Activated CD8-positive, alpha-beta T cell treated with anti-CD3 and anti-CD28 coated beads for 36 hours (primary cell): ENCODE data around the gene DSPP. TPM values are rescaled to one million over a fixed set of nuclear protein-coding genes. Genes with fewer than 3 reads are reported as not detected.

Experiments
- ATAC-seq: fragments of 200-7000 bp; cut with Tn5 transposase; one replicate; pipeline ENCODE4 v1.10.0; 2021; ENCODE audit warnings: mild to moderate bottlenecking, moderate library complexity
- CTCF ChIA-PET: fragments of 350-600 bp; sonication (Branson Sonifier 250); formaldehyde crosslinking; loops from one replicate; lab custom pipeline; 2021; ENCODE audit warnings: antibody characterized with exemption; lab: Charles Lee
- POLR2A ChIA-PET: fragments of 350-600 bp; sonication (Branson Sonifier 250); formaldehyde crosslinking; loops from one replicate; lab custom pipeline; 2021; ENCODE audit warnings: antibody characterized with exemption; lab: Charles Lee
- DNase-seq: peaks from one replicate; pipeline ENCODE4 v3.0.0-alpha.2; 2020
- H3K27ac Mint-ChIP-seq: one replicate; pipeline ENCODE4 v1.8.0; 2021; ENCODE audit warnings: mild to moderate bottlenecking, mixed read lengths
- H3K27me3 Mint-ChIP-seq: one replicate; pipeline ENCODE4 v1.8.0; 2021; ENCODE audit warnings: mixed read lengths
- H3K36me3 Mint-ChIP-seq: one replicate; pipeline ENCODE4 v1.8.0; 2021; ENCODE audit warnings: low read depth, mixed read lengths
- H3K4me1 Mint-ChIP-seq: one replicate; pipeline ENCODE4 v1.8.0; 2021; ENCODE audit warnings: low read depth, mixed read lengths
- H3K4me3 Mint-ChIP-seq: one replicate; pipeline ENCODE4 v1.8.0; 2021; ENCODE audit warnings: mild to moderate bottlenecking, moderate library complexity, mixed read lengths
- H3K9me3 Mint-ChIP-seq: one replicate; pipeline ENCODE4 v1.8.0; 2021; ENCODE audit warnings: mixed read lengths
- intact Hi-C: fragments of 100-400 bp; cut with micrococcal nuclease; formaldehyde crosslinking; loops from one replicate; pipeline ENCODE4 v1.10.0; 2022
- total RNA-seq, 2 experiments: library from RNA; stranded (reverse); gene quantifications; one replicate each; pipeline ENCODE4 v1.2.3, GENCODE V29; 2021
- TF ChIP-seq, protein P1 (sequence below): fragments of 200-600 bp; IDR thresholded peaks from one replicate; pipeline ENCODE4 v1.8.0; 2022; ENCODE audit warnings: antibody characterized with exemption, mild to moderate bottlenecking

Gene DSPP
- total RNA-seq, 2 experiments from 2014 or later, result not detected

GRCh38 chr4:87592124-87592523 lies 16.2 kb upstream of the DSPP start:
- CTCF ChIA-PET, result no interaction called here
- no peaks in the 10 kb centered on the region for H3K4me1 Mint-ChIP-seq
- intact Hi-C loops, result no loop called here
- TF ChIP-seq, protein P1, sequence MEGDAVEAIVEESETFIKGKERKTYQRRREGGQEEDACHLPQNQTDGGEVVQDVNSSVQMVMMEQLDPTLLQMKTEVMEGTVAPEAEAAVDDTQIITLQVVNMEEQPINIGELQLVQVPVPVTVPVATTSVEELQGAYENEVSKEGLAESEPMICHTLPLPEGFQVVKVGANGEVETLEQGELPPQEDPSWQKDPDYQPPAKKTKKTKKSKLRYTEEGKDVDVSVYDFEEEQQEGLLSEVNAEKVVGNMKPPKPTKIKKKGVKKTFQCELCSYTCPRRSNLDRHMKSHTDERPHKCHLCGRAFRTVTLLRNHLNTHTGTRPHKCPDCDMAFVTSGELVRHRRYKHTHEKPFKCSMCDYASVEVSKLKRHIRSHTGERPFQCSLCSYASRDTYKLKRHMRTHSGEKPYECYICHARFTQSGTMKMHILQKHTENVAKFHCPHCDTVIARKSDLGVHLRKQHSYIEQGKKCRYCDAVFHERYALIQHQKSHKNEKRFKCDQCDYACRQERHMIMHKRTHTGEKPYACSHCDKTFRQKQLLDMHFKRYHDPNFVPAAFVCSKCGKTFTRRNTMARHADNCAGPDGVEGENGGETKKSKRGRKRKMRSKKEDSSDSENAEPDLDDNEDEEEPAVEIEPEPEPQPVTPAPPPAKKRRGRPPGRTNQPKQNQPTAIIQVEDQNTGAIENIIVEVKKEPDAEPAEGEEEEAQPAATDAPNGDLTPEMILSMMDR, result no peak
- H3K36me3 Mint-ChIP-seq, result no peaks in the 10 kb centered on the region
- DNase-seq (no peak), ATAC-seq (no peak)
- peaks cover 6% of the 10 kb centered on the region for H3K9me3 Mint-ChIP-seq
- POLR2A ChIA-PET, result no interaction called here
- no peak overlapping the region for H3K27ac Mint-ChIP-seq
- peaks cover 5% of the 10 kb centered on the region for H3K27me3 Mint-ChIP-seq
- no peak overlapping the region for H3K4me3 Mint-ChIP-seq

GRCh38 chr4:87601361-87601760 lies 7.0 kb upstream of the DSPP start:
- Mint-ChIP-seq H3K36me3 (no peaks in the 10 kb centered on the region), H3K27ac (no peak overlapping the region), H3K9me3 (no peaks in the 10 kb centered on the region), H3K4me1 (no peaks in the 10 kb centered on the region), H3K27me3 (peaks cover 12% of the 10 kb centered on the region), H3K4me3 (no peak overlapping the region)
- intact Hi-C loops, result no loop called here
- POLR2A ChIA-PET, result no interaction called here
- CTCF ChIA-PET, result no interaction called here
- TF ChIP-seq, protein P1, result no peak
- ATAC-seq (no peak), DNase-seq (no peak)

DNA sequence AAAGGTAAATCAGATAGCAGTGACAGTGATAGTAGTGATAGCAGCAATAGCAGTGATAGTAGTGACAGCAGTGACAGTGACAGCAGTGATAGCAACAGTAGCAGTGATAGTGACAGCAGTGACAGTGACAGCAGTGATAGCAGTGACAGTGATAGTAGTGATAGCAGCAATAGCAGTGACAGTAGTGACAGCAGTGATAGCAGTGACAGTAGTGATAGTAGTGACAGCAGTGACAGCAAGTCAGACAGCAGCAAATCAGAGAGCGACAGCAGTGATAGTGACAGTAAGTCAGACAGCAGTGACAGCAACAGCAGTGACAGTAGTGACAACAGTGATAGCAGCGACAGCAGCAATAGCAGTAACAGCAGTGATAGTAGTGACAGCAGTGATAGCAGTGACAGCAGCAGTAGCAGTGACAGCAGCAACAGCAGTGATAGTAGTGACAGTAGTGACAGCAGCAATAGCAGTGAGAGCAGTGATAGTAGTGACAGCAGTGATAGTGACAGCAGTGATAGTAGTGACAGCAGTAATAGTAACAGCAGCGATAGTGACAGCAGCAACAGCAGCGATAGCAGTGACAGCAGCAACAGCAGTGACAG lies 6.1 kb downstream of the DSPP start:
- Mint-ChIP-seq H3K4me3 (no peak overlapping the region), H3K9me3 (no peaks in the 10 kb centered on the region), H3K36me3 (no peaks in the 10 kb centered on the region), H3K27ac (no peak overlapping the region), H3K4me1 (no peaks in the 10 kb centered on the region), H3K27me3 (no peaks in the 10 kb centered on the region)
- no peak for DNase-seq
- no peak for ATAC-seq
- POLR2A ChIA-PET, result no interaction called here
- TF ChIP-seq, protein P1, result no peak
- intact Hi-C loops, result no loop called here
- CTCF ChIA-PET, result no interaction called here

GRCh38 chr4:87616268-87616667 lies 7.9 kb downstream of the DSPP start:
- Mint-ChIP-seq H3K27ac (no peak overlapping the region), H3K9me3 (no peaks in the 10 kb centered on the region), H3K4me3 (no peak overlapping the region), H3K36me3 (no peaks in the 10 kb centered on the region), H3K4me1 (no peaks in the 10 kb centered on the region), H3K27me3 (peaks cover 3% of the 10 kb centered on the region)
- intact Hi-C loops, result no loop called here
- ATAC-seq (no peak), DNase-seq (no peak)
- ChIA-PET CTCF (no interaction called here), POLR2A (no interaction called here)
- TF ChIP-seq, protein P1, result no peak

DNA sequence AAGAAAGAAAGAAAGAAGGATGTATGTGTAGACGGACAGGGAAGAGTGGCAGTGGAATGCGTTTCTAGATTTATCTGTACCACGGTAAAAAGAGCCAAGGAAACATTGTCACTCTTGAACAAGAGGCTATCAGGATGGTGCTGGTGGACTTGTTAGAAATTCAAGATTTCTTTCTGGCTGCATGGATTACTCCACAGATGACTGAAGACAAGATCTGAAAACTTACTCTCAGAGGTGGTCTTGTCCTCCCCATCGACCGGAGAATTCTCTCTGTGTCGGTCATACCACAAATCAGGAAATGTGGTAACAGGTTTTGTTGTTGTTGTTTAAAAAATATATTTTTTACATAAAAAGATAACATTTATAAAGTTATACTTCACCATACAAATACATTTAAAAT lies 11.8 kb downstream of the DSPP start:
- ChIA-PET CTCF (no interaction called here), POLR2A (no interaction called here)
- Mint-ChIP-seq H3K4me1 (no peaks in the 10 kb centered on the region), H3K9me3 (no peaks in the 10 kb centered on the region), H3K36me3 (no peaks in the 10 kb centered on the region), H3K4me3 (no peak overlapping the region), H3K27ac (no peak overlapping the region), H3K27me3 (peaks cover 4% of the 10 kb centered on the region)
- TF ChIP-seq, protein P1, result no peak
- ATAC-seq (no peak), DNase-seq (no peak)
- intact Hi-C loops, result no loop called here
